Loucy (cell line): ENCODE data around the gene NPB.
"Not testable (repeated sequence)": the region's sequence is repeated elsewhere in the genome, so short reads cannot be mapped to it uniquely, and the experiment has no call there.

Experiments used
- H2AFZ ChIP-seq: fragments of 200-600 bp; sonication (generic); 2 replicates; pipeline ENCODE4 v1.6.0; 2016; ENCODE audit warnings: antibody characterized with exemption, mild to moderate bottlenecking, low read length, moderate library complexity
- H3F3A ChIP-seq: fragments of 200-600 bp; 2 replicates; pipeline ENCODE4 v1.6.0; 2016; ENCODE audit warnings: antibody characterized with exemption, low read depth, mild to moderate bottlenecking
- H3K27me3 ChIP-seq: fragments of 200-600 bp; sonication (generic); 2 replicates; pipeline ENCODE4 v1.6.1; 2014; ENCODE audit warnings: low read length, mild to moderate bottlenecking; ENCODE audit not compliant: insufficient read depth, poor library complexity, severe bottlenecking
- H3K36me3 ChIP-seq: fragments of 200-600 bp; sonication (generic); 2 replicates; pipeline ENCODE4 v1.6.1; 2016; ENCODE audit warnings: low read length; ENCODE audit not compliant: insufficient read depth
- H3K4me1 ChIP-seq: fragments of 200-600 bp; sonication (generic); 2 replicates; pipeline ENCODE4 v1.5.1; 2014; ENCODE audit warnings: low read length, mild to moderate bottlenecking; ENCODE audit not compliant: insufficient read depth, poor library complexity, severe bottlenecking
- H3K4me2 ChIP-seq: fragments of 200-600 bp; sonication (generic); 2 replicates; pipeline ENCODE4 v1.6.0; 2014; ENCODE audit warnings: antibody characterized with exemption, low read length, low read depth, mild to moderate bottlenecking; ENCODE audit not compliant: poor library complexity, severe bottlenecking
- H3K4me3 ChIP-seq: fragments of 200-600 bp; sonication (generic); 2 replicates; pipeline ENCODE4 v1.5.1; 2014; ENCODE audit warnings: low read length, mild to moderate bottlenecking, mixed read lengths; ENCODE audit not compliant: poor library complexity, severe bottlenecking
- H3K79me2 ChIP-seq: fragments of 200-600 bp; sonication (generic); 2 replicates; pipeline ENCODE4 v1.6.1; 2014; ENCODE audit warnings: low read length; ENCODE audit not compliant: insufficient read depth
- H3K9ac ChIP-seq: fragments of 200-600 bp; sonication (generic); 2 replicates; pipeline ENCODE4 v1.6.0; 2014; ENCODE audit warnings: mild to moderate bottlenecking, low read depth, low read length, moderate library complexity; ENCODE audit not compliant: poor library complexity, severe bottlenecking
- H3K9me2 ChIP-seq: fragments of 200-600 bp; sonication (generic); replicated peaks from 2 replicates; pipeline ENCODE4 v1.6.1; 2016; ENCODE audit warnings: low read depth, low read length, mixed read lengths
- H3K9me3 ChIP-seq: fragments of 200-600 bp; sonication (generic); 2 replicates; pipeline ENCODE4 v1.6.1; 2014; ENCODE audit warnings: mild to moderate bottlenecking, antibody characterized with exemption, low read length, low read depth; ENCODE audit not compliant: insufficient read depth
- H4K20me1 ChIP-seq: fragments of 200-600 bp; sonication (generic); 2 replicates; pipeline ENCODE4 v1.6.0; 2014; ENCODE audit warnings: antibody characterized with exemption, low read length, mild to moderate bottlenecking; ENCODE audit not compliant: insufficient read depth, poor library complexity, severe bottlenecking
- CTCF ChIP-seq: fragments of 200-600 bp; sonication (generic); conservative IDR thresholded peaks from 2 replicates; pipeline ENCODE4 v1.5.1; 2014; ENCODE audit warnings: mild to moderate bottlenecking, antibody characterized with exemption, low read length
- EZH2phosphoT487 ChIP-seq: fragments of 200-600 bp; IDR thresholded peaks from 2 replicates; pipeline ENCODE4 v1.6.1; 2018; ENCODE audit warnings: antibody characterized with exemption, mild to moderate bottlenecking, moderate library complexity, borderline replicate concordance

Gene NPB

GRCh38 chr17:81916234-81917001, 14.4 kb downstream of the NPB start:
- Histone ChIP-seq H3K4me1 (peaks cover 9% of the 10 kb centered on the region), H3K27me3 (no peaks in the 10 kb centered on the region), H4K20me1 (peaks cover 25% of the 10 kb centered on the region), H3K36me3 (peaks cover 27% of the 10 kb centered on the region; the same call in 1 of the 2 replicates), H3F3A (no peaks in the 10 kb centered on the region), H3K9me3 (no peaks in the 10 kb centered on the region), H3K4me2 (peak overlapping the region; percentile 87), H3K79me2 (peaks cover 37% of the 10 kb centered on the region), H2AFZ (no peak overlapping the region), H3K9me2 (no peaks in the 10 kb centered on the region), H3K9ac (peak overlapping the region; percentile 73), H3K4me3 (peak overlapping the region; percentile 79)
- TF ChIP-seq EZH2phosphoT487 (no peak), CTCF (no peak)

- H3K4me2 ChIP-seq, result peak within 1 kb of the TSS; percentile 87
- peaks cover 20% of the 10 kb centered on the region for H4K20me1 ChIP-seq
- H3F3A ChIP-seq, result no peaks in the 10 kb centered on the region
- H3K9ac ChIP-seq, result peak within 1 kb of the TSS; percentile 73
- peaks cover 38% of the 10 kb centered on the region for H3K79me2 ChIP-seq
- H3K27me3 ChIP-seq, result no peaks in the 10 kb centered on the region
- H2AFZ ChIP-seq, result no peak within 1 kb of the TSS
- H3K4me3 ChIP-seq, result peak within 1 kb of the TSS; percentile 79
- peaks cover 9% of the 10 kb centered on the region for H3K4me1 ChIP-seq
- no peaks in the 10 kb centered on the region for H3K9me3 ChIP-seq
- TF ChIP-seq CTCF (no peak), EZH2phosphoT487 (no peak)
- no peaks in the 10 kb centered on the region for H3K9me2 ChIP-seq
- H3K36me3 ChIP-seq, result peaks cover 27% of the 10 kb centered on the region; the same call in 1 of the 2 replicates
Measured at GRCh38 chr17:81917565-81918332, 15.7 kb downstream of the NPB start, which contains the start of gene SIRT7. SIRT7 (minus strand) TSS chr17:81918176; CDS start chr17:81918131, 45 bp downstream.

- not testable (repeated sequence) for H3K9me3 ChIP-seq, H3K9ac ChIP-seq, H3K9me2 ChIP-seq, H3F3A ChIP-seq, H3K4me1 ChIP-seq, H3K27me3 ChIP-seq, H2AFZ ChIP-seq
- peaks cover 24% of the 10 kb centered on the region; the same call in 1 of the 2 replicates for H3K36me3 ChIP-seq
- peak overlapping the region; percentile 79 for H3K4me3 ChIP-seq
- H3K79me2 ChIP-seq, result peaks cover 42% of the 10 kb centered on the region
- peak overlapping the region; percentile 87 for H3K4me2 ChIP-seq
- peaks cover 20% of the 10 kb centered on the region for H4K20me1 ChIP-seq
Measured at GRCh38 chr17:81918333-81918669, 16.3 kb downstream of the NPB start.
